Stimulated activated CD4-positive, alpha-beta T cell treated with anti-CD3 and anti-CD28 coated beads, TNF-alpha, amount 100 ng/mL, for 1 hour (primary cell): Measurements from ENCODE around the gene CTNNA2.

Experiments
- DNase-seq, 3 donors: peaks; one replicate each; pipeline ENCODE4 v3.0.0-alpha.2; 2020; ENCODE audit warnings: low read depth in 3 of 3, low spot score in 1 of 3

Gene CTNNA2

DNA sequence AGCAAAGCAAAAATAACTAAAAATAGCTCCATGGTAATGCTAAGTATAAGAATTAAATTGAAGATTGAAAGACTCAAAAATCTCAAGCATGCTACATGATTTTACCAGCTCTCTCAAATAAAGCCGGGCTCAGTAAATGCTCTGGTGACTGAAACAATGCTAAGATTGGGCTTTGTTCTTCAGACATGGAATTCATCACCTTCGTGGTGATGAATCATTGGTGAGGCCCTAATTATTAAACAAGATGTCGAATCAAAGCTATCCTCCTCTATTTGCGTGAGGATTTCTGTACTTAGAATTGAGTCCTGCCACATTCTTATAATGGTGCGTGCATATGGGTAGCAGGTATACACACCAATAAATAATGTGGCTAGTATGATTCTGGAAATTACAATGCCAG, 850.5 kb downstream of the CTNNA2 start:
- no peak for DNase-seq

DNA sequence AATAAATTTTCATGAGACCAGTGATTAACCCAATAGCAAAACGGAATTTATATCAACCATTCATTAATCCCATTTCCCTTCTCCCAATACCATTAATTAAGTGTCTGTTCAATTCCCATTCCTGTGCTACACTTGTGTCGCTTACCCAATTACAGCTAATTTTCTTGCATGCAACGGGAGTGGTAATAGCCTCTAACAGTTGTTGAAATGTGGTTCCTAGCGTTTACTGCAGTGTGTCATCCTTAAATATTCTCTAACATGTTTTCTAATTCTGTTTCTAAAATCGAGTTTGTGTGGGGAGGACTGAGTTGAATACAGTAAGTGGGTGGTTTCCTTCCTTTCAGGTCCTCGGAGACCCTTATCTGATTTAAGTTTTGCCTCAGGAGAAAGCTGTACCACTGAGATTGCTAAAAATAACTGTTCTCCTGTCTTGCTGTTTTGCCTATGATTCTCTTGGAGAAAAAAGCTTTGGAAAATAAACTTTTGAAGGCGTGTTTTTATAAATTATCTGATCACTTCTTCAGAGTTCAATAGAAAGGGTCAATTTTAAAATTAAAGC, 851.0 kb downstream of the CTNNA2 start:
- no peak for DNase-seq

DNA sequence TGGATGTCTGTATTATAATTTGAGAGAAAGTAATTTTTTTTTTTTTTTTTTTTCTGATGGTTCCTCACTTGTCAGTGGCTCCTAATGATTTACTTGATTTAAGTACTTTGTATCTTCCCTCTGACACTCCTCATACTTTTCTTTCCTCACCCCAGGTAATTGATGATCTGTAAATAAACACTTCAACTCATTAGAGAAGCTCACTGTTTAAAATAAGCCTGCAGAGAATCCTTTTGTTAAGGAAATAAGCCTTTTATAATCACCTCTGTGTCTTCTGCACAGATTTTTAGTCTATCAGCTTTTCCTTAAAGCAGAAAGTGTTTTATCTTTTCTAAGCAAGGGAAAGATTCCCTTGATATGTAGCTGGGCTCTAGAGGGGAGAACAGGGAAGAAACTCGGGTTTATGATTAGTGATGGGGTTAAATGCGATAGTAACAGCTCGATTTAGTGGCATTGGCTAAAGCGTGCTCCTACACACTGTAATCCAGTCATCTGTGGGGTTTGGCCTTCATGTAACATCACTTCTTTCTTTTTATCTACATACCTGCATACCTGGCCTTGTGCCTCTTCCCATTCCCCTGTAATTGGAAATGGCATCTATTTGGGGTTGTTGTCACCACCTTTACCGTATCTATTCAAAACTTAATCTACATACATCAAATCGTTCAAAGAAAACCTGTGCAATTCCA, 851.8 kb downstream of the CTNNA2 start:
- no peak for DNase-seq

DNA sequence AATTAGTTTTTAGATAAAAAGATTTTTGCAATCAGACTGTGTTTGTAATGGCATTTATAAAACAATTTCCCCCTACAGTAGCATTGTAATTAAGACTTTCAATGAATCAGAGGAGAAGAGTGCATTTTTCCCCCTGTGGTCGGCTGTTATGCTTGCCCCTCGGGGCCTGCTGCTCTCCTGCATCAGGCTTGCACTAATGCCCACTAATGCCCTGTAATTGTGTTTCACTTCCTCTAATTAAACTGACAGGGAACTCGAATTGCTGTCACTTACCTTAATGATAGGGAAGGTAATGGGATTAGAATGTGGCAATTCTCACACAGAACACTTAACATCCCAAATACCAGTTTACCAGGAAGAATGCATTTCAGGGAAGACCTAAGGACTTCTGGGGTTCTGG, 852.9 kb downstream of the CTNNA2 start:
- no peak for DNase-seq

DNA sequence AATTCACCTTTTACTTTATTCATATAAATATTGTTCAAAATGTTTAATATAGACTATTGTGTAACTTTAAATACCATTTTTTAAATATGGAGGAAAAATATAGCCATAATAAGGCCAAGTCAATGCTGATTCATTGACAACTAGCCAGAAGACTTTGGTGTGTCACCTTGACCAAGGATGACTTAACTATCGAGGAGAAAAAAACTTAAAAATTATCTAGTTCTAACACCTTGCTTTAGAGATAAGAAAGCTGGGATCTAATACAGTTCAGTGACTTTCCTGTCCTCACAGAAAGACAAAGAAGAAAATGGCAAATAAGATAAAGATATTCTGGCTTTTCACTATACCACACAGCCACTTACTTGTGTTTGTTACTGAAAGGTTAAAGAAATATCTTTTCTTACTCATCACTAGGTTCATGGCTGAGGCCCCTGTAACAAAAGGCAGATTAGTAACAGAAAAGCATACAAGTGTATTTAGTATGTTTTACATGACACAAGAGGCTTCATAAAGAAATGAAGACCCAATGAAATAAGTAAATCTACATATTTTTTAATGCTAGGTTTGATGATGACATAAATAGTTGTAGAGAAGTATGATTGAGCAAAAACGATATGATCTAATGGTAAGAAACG, 857.6 kb downstream of the CTNNA2 start:
- no peak for DNase-seq

DNA sequence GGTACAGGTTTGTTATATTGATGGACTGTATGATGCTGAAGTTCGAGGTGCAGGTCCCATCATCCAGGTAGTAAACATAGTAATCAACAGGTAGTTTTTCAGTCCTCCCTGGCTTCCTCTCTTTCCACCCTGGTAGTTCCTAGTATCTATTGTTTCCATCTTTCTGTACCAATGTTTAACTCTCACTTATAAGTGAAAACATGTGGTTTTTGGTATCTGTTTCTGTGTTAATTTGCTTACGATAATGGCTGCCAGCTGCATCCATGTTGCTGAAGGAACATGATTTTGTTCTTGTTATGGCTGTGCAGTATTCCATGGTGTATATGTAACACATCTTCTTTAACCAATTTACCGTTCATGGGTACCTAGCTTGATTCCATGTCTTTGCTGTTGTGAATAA, 861.3 kb downstream of the CTNNA2 start:
- no peak for DNase-seq

DNA sequence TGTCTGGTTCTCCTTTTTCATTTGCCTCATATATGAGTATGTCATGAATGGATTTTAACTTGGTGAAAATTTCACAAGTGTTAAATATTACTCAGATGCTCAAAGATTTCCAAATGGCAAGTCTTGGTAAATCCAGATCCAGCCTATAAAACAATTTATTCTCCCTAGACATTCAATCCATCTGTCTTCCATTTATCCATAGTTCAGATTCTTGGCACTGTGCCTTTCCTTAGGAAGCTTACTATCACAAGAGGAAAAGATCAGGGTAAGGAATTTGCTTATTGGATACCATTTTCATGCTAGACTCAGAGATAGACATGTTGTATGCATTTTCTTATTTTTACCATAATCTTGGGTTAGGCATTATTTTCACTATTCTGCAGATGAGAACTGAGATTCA, 864.2 kb downstream of the CTNNA2 start:
- DNase-seq, result no peak

DNA sequence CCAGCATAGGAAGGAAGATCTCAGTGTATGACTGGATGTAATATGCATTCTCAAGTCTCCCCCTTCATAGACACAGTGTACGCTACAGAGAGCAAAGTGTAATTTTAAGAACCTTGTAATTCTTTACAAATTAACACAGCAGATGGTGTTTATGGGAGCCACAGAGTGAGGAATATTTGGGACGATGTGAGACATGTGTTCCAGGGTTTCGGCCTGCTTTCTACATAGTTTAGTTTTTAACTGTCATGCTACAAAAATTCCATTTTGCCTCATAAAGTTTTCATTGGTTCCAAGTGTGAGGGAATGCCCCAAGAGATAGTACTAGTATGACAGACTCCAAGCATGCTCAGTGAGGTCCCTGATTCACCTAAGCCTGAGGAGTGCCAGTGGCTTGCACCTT, 867.9 kb downstream of the CTNNA2 start:
- no peak for DNase-seq

DNA sequence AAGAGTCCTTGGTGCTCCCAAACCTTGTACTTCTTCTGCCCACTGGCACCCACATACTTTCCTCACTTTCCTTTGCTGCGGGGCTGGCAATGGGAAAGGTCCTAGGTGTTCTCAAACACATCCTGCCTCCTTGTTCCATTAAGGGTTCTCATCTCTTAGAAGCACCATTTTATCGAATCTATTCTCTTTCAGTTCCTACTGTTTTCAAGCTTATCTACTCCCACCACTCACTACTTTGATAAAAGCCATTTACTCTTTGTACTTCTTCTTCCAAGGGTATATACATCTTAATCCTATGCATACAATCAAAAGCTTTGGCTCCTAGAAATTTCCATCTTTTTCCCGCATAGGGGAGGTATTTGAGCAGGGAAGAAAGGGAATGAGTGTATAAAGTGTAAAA, 868.8 kb downstream of the CTNNA2 start:
- DNase-seq, result no peak

DNA sequence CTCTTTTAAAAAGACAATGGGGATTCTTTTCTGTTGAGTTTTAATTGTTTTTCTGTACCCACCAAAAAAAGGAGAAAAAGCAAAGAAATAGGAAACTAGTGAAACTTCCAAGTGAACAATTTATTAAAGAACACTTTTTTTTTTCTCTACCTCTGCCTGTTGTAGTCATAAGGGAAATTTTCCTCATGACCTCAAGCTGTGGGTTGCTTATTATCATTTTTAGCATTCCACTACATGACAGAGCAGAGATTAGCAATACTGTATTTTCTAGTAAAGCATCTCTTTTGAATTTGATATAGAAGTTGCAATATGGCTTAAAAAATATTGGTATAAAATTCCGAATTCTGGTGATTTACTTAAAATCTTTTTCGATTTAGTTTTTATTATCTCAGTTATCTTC, 879.6 kb downstream of the CTNNA2 start:
- no peak for DNase-seq

DNA sequence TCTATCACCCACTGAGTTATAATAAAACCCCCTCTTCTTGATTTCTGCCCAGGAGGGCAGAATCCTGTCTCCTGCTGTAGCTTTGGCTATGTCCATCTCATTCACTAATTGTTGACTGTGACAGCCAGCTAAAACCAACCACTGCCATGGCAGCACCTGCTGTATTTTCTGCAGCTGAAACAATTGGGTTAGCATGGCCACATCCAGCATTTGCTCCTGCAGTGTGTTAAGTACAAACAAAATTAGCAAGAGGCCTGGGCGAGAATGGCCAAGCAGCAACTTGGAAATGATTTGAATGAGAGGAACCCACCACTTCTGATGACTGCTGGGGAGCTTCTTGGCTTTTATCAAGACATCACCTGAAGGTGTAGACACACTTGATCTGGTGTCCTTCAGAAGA, 881.1 kb downstream of the CTNNA2 start:
- no peak for DNase-seq

DNA sequence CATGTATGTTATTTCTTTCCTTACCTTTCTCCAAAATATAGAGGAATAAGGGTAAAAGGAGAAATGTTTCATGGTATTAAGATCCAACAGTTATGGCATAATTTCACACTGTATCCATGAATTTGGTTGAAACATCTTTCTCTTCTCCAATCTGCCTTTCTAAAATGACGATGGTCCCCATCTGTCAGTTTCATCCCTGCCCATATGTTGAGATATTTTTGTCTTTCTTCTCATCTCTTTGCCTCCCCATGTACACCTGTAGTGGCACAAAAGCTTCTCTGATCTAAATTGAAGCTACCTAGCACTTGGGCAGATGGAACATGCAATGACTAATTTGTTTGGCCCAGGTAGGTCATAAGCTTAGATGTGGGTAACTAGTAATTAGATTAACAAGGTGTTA, 882.4 kb downstream of the CTNNA2 start:
- DNase-seq, result no peak

DNA sequence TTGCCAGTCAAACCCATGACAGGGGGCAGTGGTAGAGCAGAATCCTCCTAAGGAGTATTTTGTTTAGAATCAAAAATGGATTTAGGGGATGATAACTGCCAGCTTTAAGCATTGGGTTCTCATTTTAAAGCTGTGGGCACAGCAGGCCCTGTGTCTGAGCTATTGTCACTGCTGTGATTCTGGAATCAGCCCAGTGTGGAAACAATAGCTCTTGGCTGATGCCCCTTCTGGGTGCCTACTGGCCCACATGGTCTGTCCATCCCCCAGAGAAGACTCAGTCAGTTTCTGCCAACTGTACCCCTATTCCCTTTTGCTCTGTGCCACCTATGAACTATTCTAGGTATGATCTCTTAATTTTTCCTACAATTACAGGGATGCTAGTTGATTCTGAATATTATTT, 883.4 kb downstream of the CTNNA2 start:
- no peak for DNase-seq

DNA sequence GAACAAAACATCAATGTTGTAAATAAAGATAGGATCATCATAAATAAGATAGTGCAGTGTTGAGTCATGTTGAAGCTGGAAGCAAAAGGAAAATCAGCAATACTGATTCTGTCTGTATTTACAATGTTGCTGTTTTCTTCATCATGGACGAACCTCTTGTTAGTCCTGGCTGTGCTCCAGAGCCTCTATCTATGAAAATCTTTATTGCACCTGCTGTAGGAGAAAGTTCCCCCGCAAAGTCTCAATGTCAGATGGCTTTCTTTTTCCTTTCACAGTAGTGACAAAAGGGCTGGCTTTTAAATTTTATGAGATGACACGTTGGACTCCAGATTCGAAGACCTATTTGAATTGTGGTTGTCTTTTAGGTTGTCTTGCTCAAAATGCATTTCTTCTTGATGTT, 890.2 kb downstream of the CTNNA2 start:
- DNase-seq, result no peak

DNA sequence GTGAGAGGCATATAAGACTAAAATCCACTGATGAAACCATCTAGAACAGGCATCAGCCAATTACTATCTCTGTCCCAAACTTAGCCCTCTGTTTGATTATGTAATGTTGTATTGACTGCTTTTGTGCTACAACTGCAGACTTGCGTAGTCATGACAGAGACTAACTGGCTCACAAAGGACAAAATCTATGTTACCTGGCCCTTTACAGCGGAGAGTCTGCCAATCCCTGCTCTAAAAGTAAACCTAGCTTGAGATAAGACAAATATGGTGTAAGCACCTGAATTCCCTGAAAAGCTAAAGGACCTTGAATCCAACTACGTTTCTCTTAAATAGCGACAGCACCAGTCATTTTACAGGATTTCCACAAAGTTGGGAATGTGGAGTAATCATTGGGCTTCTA, 894.5 kb downstream of the CTNNA2 start:
- DNase-seq, result no peak

DNA sequence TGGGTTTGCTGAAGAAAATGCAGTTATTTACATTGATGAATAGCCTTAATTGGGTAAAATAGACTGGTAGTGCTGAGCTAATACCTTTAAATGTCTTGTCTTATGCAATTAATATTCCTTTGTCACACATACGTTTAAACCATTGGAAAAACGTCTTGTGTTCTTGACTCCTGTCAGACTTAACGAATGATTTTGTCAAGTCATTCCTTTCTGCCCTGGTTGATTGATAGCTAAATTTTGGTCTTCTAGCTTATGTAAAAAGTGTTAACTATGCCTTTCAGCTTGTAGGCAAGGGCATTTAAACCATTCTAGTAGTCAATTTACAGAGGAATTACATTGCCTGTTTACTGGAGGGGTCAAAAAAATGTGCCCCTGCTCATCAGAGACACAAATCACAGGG, 897.5 kb downstream of the CTNNA2 start:
- no peak for DNase-seq

DNA sequence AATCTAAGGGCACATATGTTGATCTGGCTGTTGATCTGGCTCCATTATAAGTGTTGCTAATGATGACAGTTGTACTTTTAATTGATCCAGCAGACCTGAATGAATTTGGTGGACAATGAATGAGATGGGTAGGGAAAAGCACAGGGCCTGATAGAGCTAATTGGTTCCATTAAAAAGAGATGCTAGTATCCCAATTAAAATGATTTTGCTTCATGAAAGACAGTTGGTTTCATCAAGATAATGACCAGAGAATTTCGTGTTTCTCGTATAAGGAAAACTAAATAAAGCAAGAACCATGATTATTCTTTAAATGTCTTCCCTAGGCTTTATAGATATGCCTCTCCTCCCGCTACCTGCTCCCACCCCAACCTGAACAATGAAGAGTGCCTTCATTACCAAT, 900.3 kb downstream of the CTNNA2 start:
- DNase-seq, result no peak

DNA sequence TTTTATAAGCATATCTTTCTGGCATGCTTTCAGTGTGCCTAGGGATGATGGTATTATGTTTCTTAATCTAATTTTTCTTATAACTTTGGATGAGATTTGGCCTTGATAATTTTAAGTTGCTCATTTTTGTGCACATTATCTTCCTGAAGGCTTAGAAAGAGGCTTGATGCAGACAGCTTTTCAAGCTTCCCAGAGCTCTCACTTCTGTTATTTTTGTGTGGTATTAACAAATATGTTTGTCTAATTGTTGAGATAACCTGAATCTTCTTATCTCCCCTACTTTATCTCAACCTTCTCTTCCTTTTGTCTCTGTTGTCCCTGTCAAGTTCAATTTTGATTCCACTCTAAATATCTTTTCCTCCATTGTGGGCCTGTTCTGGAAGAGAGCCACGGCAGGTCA, 904.9 kb downstream of the CTNNA2 start:
- DNase-seq, result no peak

DNA sequence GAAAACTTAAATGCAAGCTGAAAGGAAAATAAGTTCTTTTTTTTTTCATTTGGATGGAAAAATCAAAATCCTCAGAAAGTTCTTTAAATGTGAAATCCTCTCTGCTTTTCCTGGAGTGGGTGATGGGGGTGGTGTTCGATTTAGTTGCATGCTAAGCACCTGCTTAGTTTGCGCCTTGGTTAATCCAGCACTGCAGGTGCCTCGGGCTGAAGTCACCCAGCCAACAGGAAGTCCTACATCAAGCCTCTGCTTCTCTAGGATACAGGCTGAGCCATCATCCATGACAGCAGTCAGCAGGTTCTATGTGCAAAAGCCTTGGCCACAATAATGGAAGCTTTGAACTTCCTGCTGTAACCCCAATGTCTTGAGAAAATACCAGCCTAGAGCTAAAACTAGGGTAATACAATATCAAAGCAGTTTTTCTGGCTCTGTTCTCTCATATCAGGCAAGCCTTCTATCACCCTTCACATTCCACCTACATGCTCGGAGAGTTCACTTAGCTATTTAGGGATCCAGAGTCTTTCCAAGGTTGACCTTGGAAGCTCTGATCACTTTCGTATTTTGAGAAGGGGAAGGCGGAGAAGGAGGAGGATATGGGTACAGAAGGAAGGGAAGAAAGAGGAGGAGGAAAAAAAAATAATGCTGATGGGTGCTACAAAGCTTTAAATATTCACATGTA, 907.8 kb downstream of the CTNNA2 start:
- no peak for DNase-seq

DNA sequence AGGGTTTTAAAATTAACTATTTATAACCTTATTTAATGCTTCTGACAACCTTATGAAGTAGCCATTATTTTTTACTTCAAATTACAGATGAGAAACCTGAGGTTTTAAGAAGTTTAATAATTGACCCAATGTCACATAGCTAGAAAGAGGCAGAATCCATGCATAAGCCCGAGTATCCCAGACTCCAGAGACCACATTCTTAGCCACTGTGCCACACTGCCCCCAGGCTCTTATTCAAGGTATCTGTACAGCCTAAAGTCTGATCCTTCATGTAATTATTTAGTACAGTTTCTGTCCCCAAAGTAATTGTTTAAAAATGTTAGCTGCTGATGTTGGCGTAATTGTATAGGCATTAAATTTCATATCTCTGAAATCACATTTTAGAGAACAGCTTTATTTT, 916.4 kb downstream of the CTNNA2 start:
- DNase-seq, result no peak

DNA sequence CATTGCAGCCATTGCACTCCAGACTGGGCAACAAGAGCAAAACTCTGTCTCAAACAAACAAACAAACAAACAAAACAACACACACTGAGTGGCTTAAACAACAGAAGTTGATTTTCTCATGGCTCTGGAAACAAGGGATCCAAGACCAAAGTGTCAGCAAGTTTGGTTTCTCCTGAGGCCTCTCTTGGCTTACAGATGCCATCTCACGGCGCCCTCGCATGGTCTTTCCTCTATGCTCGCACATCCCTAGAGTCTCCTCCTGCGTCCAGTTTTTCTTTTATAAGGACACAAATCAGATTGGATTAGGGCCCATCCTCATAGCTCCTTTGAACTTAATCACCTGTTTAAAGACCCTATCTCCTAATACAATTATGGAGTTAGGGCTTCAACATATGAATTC, 925.1 kb downstream of the CTNNA2 start:
- DNase-seq, result no peak

DNA sequence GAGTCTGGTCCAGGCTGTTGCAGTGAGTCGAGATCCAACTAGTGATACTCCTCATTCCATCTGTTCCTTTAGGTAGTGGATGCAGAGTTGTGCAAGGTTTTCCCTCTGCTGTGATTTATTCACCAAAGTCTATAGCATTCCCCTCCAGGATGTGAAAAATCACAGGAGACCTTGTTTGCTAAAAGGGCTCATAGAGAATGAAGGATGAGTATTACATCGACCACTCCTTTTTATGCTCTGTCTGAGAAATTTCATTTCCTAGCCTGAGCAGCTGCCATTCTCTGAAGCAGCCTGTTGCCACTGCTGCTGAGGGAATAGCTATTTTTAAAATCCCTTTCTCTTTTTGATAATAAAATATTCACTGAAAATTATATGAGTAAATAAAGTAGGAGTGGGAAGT, 925.8 kb downstream of the CTNNA2 start:
- DNase-seq, result no peak
